ENCODE data around the gene XIRP2. TPM values are rescaled to one million over a fixed set of nuclear protein-coding genes. Genes with fewer than 3 reads are reported as not detected.

XIRP2 gene
- total and polyA plus RNA-seq, 4 donors = under 0.01 to 0.14 (median 0.01) TPM; not detected in 1

DNA sequence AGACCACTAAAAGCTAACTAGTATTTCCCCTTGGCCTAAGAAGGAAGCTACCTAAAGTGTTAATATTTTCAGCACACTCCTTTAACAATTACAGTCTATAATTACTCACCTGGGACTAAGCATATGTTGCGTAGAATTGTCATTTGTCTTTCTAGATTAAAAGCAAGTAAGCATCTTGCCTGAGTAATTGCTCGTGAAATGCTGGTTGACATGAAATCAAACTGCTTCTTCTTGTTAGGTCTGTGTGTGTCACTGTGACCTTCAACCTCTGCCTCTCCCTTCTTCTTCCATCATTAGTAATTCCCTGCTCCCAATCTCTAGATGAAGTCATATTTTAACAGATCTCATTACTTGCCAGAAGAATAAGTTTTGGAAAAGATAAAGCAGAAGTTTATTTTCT is 212.2 kb downstream of the XIRP2 start:
- no peak overlapping the region for H3K9ac ChIP-seq (ENCODE audit: low read depth in 1 of 2, low read length in 2 of 2)
- DNase-seq (ENCODE audit: low spot score) = no peak
- 68% methylated on average over 2 of the region's 2 CpGs for WGBS

More for the DNA sequence above, 212.2 kb downstream of the XIRP2 start:
- TF ChIP-seq JUND (IDR thresholded peaks at IDR 0.05) (no peak), RXRA (IDR thresholded peaks at IDR 0.05) (no peak), FOXA1 (IDR thresholded peaks at IDR 0.05) (no peak), FOXA2 (IDR thresholded peaks at IDR 0.05) (no peak), RAD21 (IDR thresholded peaks at IDR 0.05) (no peak), GABPA (IDR thresholded peaks at IDR 0.05 in 1 of 2, conservative IDR thresholded peaks at IDR 0.05 in 1 of 2) (no peak), TAF1 (conservative IDR thresholded peaks at IDR 0.05) (no peak), NR2F2 (IDR thresholded peaks at IDR 0.05) (no peak), SP1 (IDR thresholded peaks at IDR 0.05) (no peak), YY1 (IDR thresholded peaks at IDR 0.05) (no peak), HNF4A (conservative IDR thresholded peaks at IDR 0.05) (no peak), EGR1 (IDR thresholded peaks at IDR 0.05; ENCODE audit: low read depth in 2 of 2) (no peak), HNF4G (IDR thresholded peaks at IDR 0.05) (no peak)
- TF ChIP-seq, protein P1, sequence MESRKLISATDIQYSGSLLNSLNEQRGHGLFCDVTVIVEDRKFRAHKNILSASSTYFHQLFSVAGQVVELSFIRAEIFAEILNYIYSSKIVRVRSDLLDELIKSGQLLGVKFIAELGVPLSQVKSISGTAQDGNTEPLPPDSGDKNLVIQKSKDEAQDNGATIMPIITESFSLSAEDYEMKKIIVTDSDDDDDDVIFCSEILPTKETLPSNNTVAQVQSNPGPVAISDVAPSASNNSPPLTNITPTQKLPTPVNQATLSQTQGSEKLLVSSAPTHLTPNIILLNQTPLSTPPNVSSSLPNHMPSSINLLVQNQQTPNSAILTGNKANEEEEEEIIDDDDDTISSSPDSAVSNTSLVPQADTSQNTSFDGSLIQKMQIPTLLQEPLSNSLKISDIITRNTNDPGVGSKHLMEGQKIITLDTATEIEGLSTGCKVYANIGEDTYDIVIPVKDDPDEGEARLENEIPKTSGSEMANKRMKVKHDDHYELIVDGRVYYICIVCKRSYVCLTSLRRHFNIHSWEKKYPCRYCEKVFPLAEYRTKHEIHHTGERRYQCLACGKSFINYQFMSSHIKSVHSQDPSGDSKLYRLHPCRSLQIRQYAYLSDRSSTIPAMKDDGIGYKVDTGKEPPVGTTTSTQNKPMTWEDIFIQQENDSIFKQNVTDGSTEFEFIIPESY (IDR thresholded peaks at IDR 0.05) = no peak
- TF ChIP-seq, protein P2, sequence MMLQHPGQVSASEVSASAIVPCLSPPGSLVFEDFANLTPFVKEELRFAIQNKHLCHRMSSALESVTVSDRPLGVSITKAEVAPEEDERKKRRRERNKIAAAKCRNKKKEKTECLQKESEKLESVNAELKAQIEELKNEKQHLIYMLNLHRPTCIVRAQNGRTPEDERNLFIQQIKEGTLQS (IDR thresholded peaks at IDR 0.05) = no peak
- TF ChIP-seq, protein P3, sequence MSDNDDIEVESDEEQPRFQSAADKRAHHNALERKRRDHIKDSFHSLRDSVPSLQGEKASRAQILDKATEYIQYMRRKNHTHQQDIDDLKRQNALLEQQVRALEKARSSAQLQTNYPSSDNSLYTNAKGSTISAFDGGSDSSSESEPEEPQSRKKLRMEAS (IDR thresholded peaks at IDR 0.05) = no peak
- TF ChIP-seq, protein P4, sequence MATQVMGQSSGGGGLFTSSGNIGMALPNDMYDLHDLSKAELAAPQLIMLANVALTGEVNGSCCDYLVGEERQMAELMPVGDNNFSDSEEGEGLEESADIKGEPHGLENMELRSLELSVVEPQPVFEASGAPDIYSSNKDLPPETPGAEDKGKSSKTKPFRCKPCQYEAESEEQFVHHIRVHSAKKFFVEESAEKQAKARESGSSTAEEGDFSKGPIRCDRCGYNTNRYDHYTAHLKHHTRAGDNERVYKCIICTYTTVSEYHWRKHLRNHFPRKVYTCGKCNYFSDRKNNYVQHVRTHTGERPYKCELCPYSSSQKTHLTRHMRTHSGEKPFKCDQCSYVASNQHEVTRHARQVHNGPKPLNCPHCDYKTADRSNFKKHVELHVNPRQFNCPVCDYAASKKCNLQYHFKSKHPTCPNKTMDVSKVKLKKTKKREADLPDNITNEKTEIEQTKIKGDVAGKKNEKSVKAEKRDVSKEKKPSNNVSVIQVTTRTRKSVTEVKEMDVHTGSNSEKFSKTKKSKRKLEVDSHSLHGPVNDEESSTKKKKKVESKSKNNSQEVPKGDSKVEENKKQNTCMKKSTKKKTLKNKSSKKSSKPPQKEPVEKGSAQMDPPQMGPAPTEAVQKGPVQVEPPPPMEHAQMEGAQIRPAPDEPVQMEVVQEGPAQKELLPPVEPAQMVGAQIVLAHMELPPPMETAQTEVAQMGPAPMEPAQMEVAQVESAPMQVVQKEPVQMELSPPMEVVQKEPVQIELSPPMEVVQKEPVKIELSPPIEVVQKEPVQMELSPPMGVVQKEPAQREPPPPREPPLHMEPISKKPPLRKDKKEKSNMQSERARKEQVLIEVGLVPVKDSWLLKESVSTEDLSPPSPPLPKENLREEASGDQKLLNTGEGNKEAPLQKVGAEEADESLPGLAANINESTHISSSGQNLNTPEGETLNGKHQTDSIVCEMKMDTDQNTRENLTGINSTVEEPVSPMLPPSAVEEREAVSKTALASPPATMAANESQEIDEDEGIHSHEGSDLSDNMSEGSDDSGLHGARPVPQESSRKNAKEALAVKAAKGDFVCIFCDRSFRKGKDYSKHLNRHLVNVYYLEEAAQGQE (IDR thresholded peaks at IDR 0.05) = no peak
- TF ChIP-seq, protein P5, sequence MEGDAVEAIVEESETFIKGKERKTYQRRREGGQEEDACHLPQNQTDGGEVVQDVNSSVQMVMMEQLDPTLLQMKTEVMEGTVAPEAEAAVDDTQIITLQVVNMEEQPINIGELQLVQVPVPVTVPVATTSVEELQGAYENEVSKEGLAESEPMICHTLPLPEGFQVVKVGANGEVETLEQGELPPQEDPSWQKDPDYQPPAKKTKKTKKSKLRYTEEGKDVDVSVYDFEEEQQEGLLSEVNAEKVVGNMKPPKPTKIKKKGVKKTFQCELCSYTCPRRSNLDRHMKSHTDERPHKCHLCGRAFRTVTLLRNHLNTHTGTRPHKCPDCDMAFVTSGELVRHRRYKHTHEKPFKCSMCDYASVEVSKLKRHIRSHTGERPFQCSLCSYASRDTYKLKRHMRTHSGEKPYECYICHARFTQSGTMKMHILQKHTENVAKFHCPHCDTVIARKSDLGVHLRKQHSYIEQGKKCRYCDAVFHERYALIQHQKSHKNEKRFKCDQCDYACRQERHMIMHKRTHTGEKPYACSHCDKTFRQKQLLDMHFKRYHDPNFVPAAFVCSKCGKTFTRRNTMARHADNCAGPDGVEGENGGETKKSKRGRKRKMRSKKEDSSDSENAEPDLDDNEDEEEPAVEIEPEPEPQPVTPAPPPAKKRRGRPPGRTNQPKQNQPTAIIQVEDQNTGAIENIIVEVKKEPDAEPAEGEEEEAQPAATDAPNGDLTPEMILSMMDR (IDR thresholded peaks at IDR 0.05; ENCODE audit: low read depth, low read length, missing input control) = no peak
- no peak overlapping the region for H3K4me3 ChIP-seq (ENCODE audit: low read depth in 1 of 3, low read length in 3 of 3)
- H3K4me1 ChIP-seq (ENCODE audit: control insufficient read depth in 4 of 4, insufficient read depth in 4 of 4, low read length in 3 of 4) = no peaks in the 10 kb centered on the region
- no peaks in the 10 kb centered on the region for H3K9me3 ChIP-seq (ENCODE audit: control insufficient read depth in 4 of 4, low read length in 3 of 4)
- H3K27ac ChIP-seq (ENCODE audit: low read depth in 1 of 2, low read length in 2 of 2) = no peak overlapping the region
- H3K36me3 ChIP-seq (ENCODE audit: control insufficient read depth in 4 of 4, insufficient read depth in 3 of 4, low read depth in 1 of 4, low read length in 3 of 4) = no peaks in the 10 kb centered on the region
- H3K27me3 ChIP-seq (ENCODE audit: control insufficient read depth in 4 of 4, insufficient read depth in 4 of 4, low read length in 3 of 4) = no peaks in the 10 kb centered on the region

All from liver (tissue), 9 donors.